GM19455 (cell line): ENCODE results near the gene COL19A1.
A peak's percentile ranks its signal among the peaks of the same experiment; 100 is the strongest.
"Not testable (repeated sequence)": the region's sequence is repeated elsewhere in the genome, so short reads cannot be mapped to it uniquely, and the experiment has no call there.

Source experiments
- ATAC-seq: cut with Tn5 transposase; IDR thresholded peaks from one replicate; pipeline ENCODE4 v1.9.1; 2021; ENCODE audit not compliant: unreplicated experiment

Gene COL19A1

GRCh38 chr6:69895396-69895795 is 29.0 kb downstream of the COL19A1 start:
- peak; percentile 11 for ATAC-seq

GRCh38 chr6:69900869-69901268 is 34.5 kb downstream of the COL19A1 start:
- ATAC-seq: no peak

- no peak for ATAC-seq
Measured at GRCh38 chr6:69901361-69901760, 35.0 kb downstream of the COL19A1 start.

- ATAC-seq: no peak
Measured at GRCh38 chr6:69907981-69908498, 41.7 kb downstream of the COL19A1 start.

GRCh38 chr6:69913361-69913760 is 47.0 kb downstream of the COL19A1 start:
- ATAC-seq: no peak

GRCh38 chr6:69914015-69914485 is 47.7 kb downstream of the COL19A1 start:
- no peak for ATAC-seq

- ATAC-seq: no peak
Measured at GRCh38 chr6:69915346-69915745, 49.0 kb downstream of the COL19A1 start.

- ATAC-seq: no peak
Measured at GRCh38 chr6:69917834-69918233, 51.5 kb downstream of the COL19A1 start.

- no peak for ATAC-seq
Measured at GRCh38 chr6:69918813-69919475, 52.6 kb downstream of the COL19A1 start.

GRCh38 chr6:69921066-69921465 is 54.7 kb downstream of the COL19A1 start:
- ATAC-seq: not testable (repeated sequence)

GRCh38 chr6:69921611-69922010 is 55.3 kb downstream of the COL19A1 start:
- ATAC-seq: not testable (repeated sequence)

- no peak for ATAC-seq
Measured at GRCh38 chr6:69926745-69927144, 60.4 kb downstream of the COL19A1 start.

- ATAC-seq: no peak
Measured at GRCh38 chr6:69933239-69933638, 66.9 kb downstream of the COL19A1 start.

GRCh38 chr6:69935079-69935478 is 68.7 kb downstream of the COL19A1 start:
- ATAC-seq: no peak

- no peak for ATAC-seq
Measured at GRCh38 chr6:69936674-69937363, 70.5 kb downstream of the COL19A1 start.

GRCh38 chr6:69937402-69938136 is 71.2 kb downstream of the COL19A1 start:
- no peak for ATAC-seq

- no peak for ATAC-seq
Measured at GRCh38 chr6:69942485-69942884, 76.1 kb downstream of the COL19A1 start.

- ATAC-seq: no peak
Measured at GRCh38 chr6:69945192-69945591, 78.8 kb downstream of the COL19A1 start.

- no peak for ATAC-seq
Measured at GRCh38 chr6:69948479-69949114, 82.2 kb downstream of the COL19A1 start.

- no peak for ATAC-seq
Measured at GRCh38 chr6:69953491-69953890, 87.1 kb downstream of the COL19A1 start.

- no peak for ATAC-seq
Measured at GRCh38 chr6:69954733-69955132, 88.4 kb downstream of the COL19A1 start.
